ENCODE results near the gene COPS9.

Gene COPS9

DNA sequence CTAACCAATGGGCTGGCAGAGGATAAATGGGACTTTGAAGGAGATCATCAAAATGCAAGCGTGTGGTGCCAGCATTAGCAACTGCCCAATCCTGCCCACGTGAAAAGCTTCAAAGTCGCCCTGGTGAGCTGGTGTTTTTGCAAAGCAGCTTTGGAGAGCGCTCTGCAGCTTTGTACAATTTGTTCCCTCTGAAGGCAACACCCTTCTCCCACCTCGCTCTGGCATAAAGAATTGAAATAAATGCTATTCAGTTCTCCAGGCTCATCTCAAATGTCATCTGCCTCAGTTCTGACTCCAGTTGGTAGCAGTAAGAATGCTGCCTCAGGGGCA lies 3.5 kb downstream of the COPS9 start:
- no peak for DNase-seq

DNA sequence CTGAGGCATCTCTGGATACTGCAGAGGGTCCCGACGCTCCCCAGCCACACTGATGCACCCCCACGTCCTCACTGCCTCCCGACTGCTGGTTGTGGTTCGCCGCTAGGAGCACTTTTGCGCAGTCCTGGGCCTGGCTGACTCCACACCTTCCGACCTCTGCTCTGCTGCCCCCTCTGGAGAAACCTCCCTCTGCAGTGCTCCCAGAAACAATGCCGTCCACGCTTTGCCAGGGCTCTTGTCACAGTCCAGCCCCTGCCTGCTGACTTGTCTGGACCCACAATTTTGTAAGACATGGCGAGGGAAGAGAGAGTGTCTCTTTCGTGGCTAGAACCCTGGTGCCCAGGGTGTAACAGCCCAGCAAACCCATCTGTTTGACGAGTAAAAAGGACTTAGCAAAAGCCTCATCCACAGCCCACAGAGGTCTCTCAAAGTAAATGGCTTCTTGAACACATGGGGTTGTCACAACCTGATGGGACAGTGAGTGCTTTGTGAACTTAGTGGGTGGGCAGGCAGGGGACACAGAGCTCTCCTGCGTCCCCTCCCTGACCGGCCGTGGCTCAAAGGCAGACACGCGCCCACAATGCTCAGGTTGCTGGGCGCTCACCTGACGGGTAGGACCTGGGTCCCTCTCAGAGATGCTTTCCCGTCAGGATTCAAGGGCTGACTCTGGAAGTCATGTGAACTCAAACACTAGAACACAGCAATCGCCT lies 4.0 kb downstream of the COPS9 start:
- no peak for DNase-seq

DNA sequence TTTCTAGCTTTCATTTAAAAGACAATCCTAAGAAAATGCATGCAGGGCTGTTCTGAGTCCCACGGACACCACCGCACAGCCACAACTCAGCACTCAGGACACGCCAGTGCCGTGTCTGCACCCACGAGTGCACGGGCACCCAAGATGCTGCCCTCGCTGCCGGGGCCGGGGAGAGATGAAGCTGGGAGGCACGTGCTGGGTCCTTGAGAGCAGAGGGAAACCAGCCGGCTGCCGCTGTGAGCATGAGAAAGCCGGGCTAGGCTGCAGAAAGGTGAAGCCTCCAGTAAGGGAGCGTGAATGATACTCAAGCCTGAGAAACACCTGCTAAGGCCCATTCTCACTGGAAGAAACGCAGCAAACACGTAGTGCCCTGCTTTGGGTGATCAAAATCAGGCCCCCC lies 4.8 kb downstream of the COPS9 start:
- no peak for DNase-seq

DNA sequence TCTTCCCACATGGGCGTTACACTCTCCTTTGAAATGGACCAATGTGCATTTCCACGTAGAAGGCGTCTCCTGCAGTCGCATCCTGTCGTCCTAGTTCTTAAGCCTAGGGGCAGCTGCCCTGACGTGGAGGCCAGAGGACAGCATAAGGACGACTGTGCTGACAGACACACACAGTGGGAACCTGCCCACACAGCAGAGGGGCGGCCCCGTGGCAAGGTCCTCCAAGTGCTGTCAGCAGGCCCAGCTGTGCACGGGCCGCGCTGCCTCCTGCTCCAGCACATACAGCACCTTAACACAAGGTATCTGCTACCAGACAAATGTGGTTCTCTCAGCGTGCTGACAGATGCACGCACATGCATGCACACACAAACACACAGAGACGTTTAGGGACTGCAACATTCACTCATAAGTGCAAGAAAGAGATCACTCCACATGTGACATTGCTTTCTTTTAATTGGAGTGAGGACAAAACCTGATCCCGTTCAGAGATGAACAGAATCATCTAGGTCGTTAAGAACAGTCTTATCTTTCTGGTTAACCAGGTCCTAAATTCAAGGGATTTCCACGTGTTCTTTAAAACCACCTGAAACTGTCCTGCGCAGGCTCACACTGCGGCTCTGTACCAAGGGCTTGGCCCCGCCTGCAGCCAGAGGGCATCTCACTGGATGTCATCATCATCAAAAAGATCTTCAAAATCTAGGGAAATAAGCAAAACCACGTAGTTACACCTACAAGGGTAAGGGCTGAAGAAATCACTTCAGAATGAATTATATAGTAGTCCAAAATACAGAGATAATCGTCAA lies 5.5 kb downstream of the COPS9 start:
- DNase-seq = no peak

DNA sequence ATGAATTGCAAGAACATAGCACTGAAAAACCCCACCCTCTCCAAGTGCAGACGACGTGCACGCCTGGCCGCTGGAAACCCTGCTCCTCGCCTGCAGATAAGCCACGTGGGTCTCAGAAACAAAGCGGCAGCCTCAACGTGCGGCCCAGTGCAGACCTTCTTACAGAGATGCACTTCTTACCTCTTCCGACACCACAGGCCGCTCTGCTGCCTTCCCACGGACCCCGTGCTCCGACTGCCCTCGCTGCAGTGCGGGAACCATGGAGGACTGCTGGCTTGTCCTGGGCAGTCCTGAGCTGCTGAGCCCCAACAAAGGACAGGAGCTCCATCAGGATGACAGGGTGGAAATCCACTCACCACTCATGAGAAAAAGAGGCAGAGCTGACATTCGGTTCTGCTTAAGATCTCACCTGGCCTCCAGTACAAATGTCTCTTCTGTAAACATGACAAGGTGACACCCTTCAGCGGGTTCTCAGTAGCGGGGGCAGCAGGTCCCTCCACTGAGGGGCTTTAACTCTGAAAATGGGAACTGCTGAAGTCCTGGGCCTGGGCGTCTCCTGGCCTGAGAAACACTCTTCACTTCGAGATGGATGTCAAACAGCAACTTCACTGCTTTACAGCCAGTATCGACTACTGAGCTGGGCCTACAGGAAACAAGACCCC lies 6.2 kb downstream of the COPS9 start:
- DNase-seq = no peak

DNA sequence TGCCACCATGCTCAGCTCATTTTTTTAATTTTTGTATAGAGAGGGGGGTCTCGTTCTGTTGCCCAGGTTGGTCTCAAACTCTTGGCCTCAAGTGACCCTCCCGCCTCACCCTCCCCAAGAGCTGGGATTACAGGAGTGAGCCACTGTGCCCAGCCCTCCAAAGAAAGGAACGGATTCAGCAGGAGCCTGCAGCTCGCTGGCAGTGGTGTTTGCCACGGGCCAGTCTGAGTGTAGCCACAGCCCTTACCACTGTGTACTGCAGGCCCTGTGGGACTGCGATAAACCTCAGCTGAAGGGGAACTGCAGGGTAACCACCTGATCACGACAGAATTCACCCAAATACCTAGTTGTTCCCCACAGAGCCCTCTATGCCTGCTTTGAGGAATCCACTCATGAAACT lies 6.8 kb downstream of the COPS9 start:
- no peak for DNase-seq

DNA sequence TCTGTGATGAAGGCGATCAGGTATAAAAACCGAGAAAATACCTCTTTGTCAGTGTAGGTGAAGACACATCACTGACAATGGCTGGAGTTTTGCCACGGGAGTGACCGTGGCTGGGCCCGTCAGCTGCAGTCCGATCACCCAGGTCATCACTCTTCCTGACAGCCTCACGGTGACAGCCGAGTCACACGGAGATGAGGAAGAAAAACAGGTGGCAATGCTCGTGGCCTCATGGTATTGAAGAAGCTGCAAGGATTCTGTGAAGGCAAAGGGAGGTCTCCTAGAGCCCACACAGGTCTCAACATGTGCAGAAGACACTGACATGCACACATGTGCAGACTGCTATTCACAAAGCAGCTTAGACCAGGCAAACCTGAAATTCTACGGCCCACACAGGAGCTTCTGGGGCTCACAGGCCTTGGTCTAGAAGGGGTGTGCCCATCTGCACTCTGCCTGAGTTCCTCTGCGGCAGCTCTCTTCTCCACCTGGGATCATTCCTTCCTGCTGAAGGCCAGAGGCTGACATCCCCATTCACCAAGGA lies 7.4 kb downstream of the COPS9 start:
- DNase-seq = no peak

DNA sequence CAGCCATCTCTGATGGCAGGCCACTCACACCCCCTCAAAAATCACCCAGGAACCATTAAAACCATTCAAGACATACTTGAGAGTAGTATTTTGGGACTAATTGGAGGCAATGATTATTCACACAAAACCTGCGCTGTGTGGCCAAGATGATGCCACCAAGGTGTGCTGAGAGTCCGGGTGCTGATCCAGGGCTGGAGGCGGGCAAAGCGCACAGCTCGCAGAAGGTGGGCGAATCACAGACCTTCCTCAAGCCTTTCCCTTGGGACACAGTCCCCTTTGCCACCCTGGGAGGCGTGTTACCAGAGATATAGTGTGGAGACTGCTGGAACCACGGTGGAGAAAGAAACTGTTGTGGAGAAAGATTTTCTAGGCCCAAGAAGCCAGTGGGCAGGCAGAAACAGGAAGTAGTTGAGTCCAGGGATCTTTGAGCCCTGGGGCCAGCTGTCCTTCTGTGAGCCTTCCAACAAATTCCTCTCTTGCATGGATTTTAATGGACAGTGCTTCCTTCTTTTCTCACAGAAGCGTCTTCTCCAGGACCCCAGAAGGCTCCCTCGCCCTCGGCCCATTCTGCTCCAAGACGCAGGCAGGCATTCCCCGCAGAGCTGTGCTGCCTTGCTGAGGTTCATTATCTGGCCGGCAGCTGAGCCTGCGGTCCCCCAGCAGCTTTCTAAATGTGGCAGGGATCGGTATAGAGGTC lies 8.0 kb downstream of the COPS9 start:
- DNase-seq = no peak

DNA sequence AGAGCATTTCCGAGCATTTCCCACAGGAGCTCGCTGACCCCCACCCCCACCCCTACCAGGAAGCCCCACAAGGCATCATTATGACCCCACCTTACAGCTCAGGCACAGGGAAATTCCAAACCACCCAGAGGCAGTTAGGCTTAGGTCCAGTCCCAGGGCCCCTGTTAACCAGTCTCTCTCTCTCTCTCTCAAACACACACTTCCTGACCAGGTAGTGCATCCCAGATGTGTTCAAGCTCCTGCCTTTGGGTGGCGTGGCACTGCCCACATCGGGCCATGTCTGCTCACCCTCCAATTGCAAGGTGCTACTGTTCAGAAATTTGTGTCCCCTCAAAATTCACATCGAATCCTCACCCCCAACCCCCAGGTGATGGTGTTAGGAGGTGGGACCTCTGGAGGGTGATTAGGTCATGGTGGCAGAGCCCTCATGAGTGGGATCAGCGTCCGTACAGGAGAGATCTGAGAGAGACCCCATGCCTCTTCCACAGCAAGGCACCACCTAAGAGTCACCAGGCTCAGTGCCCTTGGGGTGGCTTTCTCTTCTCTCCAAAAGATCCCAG lies 8.8 kb downstream of the COPS9 start:
- no peak for DNase-seq

DNA sequence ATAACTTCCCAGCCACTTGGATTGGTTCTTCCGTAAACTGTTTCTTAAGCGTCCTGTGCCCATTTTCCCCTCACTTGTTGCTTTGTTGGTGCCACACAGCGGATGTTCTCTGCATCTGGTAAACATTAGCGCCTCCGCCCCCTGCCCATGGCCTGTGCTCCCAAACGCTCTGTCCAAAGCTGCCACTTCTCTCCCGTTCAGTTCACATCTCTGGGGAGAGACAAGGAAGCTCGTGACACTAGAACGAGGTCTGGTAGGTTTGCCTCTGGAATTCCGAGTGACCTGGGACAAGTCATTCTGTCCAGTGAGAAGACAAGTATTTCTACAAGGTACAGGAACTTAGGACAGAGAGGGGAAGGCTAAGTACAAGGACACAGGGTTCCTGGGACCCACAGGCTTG lies 9.4 kb downstream of the COPS9 start:
- DNase-seq = no peak

DNA sequence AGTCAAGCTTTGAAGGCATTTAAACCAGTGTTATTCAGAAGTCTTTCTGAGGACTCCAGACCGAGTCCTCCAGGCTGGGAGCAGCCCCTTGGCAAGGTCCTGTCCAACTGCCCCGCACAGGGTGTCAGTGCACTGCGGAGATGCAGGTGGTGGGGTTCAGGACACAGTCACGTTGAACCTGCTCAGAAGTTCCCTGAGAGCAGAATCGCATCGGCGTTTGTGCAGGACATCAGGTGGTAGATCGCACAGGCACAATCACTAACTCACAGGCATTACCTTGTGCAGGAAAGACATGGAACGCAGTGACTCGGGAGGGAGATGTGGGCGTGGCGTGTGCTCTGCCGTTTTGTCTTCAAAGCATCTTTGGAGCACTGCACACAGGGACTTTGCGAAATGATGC lies 10.4 kb downstream of the COPS9 start:
- no peak for DNase-seq

DNA sequence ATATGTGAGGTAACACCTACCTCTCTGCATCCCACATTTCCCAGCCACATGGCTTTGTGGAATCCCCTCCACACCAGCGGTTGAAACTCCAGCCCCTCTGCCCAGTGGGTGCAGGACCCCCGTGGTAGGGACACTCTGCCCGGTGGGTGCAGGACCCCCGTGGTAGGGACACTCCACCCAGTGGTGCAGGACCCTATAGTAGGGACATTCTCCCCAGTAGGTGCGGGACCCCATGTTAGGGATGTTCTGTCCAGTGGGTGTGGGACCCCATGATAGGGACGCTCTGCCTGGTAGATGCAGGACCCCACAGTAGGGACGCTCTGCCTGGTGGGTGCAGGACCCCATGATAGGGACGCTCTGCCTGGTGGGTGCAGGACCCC lies 11.5 kb downstream of the COPS9 start:
- no peak for DNase-seq

DNA sequence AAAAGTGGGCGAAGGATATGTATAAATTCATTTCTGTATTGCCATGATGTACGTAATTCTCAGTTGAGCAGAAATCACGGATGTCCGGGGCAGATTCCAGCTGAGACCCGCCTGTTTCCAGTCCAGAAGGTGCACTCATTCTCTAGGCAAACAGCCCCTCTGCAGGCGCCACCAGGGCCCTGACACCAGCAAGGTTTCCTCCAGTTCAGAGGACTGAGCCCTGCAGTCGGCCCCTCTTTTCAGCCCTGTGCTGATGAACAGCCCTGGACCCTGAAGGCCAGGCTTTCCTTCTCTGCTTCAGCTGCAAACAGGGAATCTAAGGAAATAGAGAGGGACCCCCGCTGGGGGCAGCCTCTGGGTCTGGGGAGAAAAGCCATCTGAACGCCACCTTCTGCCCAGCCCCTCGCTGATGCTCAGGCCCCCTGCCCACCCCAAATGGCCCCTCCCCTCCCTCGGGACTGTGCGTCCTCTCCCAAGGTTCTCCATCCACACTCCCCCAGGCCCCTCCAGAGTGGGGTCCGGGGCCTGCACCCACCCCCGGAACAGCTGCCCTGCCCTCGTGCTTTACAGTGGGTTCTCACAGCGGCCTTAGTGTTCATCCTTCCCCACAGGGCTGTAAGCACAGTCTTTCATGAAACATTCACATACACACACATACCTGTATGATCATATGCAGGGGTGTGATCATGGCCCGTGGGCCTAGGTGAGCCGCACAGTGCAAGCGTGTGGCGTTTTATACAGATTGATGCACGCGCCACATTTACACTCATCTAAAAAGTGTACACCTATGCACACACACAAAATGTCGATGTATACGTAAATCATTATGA lies 12.1 kb downstream of the COPS9 start:
- DNase-seq = no peak

DNA sequence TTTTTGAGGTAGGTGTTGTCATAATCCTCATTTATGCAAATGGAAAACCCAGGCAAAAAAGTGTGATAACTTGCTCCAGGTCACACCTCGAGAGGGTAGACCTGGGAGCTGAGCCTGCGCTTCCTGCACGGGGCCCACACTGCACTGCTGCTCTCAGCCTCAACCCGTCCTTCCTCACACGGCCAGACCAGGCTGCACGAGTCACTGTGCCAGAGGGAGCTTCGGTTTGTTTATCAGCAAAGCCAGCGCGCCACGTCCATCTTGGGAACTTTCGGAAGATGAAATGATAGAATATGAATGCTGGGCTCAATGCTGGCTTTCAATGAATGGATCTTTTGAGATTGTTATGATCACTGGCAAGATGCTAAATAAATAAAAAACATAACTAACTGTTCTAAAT lies 14.4 kb downstream of the COPS9 start:
- DNase-seq = no peak

DNA sequence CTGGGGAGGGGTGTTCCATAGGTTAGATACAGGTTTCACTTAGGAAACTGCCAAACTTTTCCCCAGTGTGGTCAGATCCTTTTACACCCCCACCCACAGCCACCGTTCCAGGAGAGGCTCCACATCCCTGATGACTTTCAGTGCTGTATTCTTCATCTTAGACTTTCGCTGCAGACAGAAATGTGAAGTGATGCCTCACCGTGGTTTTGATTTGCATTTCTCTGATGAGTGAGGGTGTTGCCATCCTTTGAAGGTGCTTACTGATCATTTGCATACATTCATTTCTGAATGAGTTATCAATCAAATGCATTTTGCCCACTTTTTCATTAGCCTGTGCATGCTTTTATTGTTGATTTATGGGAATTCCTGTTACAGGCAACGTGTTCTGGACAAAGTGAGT lies 14.9 kb downstream of the COPS9 start:
- no peak for DNase-seq

DNA sequence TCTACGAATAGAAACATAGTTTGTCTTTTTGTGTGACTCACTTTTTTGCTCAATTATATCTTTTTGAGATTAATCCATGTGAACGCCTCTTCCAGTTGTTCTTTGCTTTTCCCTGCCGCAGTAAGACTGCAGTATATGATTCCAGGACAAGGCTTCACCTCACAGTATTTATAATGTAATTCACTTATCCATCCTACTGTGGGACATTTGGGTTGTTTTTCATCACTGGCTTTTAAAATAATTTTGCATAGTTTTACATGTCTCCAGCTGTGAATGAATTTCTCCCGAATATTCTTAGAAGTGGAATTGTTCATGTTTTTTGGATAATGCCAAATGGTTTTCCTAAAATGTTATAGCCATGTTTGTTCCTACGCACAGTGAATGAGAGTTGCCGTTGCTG lies 21.9 kb downstream of the COPS9 start:
- DNase-seq = no peak

DNA sequence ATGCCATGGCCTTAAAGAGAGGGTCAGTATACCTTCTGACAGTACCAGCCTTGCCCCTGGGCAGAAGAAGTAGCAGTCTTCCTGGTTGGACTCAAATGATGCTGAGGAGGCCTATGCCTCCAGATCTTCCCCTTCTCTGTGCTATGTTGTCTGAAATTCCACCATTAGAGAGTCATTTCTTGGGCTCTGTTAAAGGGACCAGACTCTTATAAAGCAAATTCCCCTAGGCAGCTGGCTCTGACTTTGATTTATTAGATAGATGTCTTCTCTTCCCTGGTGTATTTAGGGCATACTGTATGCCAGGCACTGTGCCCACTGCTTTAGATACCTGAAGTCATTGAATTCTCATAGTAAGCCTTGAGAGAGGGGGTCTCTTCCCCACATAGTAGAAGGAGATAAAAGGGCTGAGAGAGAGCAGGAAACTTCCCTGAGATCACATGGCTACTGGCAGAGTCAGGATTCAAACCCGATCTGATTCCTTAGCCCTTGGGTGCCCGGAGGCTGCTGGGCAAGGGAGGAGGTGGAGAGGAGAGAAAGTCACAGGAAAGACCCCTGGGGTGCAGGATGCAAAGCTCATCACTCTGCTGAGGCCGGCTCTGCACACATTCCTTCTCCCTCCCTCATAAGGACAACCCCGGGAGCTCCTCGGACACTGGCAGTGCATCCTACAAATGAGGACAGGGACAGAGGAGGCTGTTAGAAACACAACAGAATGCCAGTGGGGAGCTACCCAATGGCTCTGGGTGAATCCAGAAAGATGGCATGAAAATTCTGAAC lies 23.0 kb downstream of the COPS9 start:
- no peak for DNase-seq

DNA sequence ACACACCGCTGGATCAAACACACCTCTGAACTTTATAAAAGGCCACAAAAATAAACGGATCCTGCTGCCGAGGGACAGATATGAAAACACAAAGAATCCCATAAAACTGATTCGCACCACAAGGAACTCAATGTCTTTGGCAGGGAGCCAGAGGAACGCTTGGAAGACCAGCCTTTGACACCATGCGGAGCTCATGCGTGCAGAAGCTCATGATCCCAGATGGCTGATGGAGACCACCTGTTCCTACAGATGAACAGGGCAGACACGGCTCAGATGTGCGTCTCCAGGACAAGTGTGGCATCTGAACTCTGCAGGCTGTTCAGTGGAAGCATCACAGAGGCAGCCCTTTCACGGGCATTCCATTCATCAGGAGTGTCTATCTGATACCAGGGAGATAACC lies 24.9 kb downstream of the COPS9 start:
- DNase-seq = no peak

DNA sequence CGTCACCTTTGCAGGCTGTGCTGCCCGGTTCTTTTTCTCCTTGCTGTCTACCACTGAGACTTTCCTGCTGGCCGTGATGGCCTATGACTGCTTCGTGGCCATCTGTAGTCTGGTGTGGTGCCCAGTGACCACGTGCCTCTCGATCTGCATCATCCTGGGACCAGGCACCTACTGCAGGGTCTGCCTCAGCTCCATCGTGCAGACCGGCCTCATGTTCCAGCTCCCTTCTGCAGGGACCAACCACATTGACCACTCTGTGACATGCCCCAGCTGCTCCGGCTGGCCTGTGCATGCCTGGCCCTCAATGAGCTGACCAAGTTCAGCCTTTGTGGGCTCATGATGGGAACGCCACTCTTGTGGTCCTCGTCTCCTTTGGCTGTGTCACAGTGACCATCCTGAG lies 26.7 kb downstream of the COPS9 start:
- DNase-seq = no peak

DNA sequence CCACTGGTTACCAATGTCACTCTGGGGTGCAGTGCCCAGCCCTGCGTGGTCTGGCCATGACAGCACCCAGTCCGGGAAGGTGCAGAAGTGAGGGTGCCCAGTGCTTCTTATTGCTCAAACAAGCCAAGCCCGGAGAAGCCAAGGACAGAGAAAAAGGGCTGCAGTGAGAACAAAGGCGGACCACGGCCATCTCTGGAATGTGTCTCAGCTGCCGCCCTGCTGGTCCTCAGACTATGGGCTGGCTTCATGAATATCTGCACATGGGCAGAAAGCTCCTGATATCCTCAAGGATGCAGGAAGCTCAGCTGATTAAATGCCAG lies 28.7 kb downstream of the COPS9 start:
- DNase-seq = no peak

DNA sequence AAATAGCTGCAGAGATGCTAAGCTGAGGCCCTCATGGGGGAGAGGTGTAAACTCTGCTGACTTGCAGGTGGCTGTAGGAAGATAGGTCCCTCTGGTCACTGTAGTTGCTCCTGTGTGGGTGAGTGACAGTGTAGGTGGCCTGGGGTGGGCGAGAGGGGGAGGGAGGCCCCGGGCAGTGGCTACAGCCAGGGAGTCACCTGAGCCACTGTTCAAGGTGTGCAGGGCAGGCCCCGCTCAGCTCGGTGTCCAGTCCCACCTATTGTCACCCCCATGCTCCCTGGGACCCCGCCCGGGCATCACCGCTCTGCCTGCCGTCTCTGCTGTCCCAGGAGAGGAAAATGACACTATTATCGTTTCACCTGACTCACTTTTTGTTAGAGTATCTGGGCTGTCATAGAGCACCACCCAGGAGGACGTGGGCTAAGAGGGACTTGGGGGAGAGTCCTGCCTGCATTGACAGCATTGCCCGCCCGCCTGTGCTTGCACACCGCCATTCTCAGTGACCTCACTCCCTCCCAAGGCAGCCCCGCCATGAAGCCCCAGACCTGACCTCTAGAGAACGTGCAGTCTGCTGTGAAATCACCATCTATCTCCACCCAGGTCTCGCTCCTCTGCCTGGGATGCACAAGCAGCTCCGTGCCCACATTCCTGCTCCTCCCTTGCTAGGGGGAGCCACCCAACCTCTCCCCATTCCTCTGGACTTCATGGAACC lies 29.2 kb downstream of the COPS9 start:
- DNase-seq = no peak
